Right atrium auricular region (tissue), 2 donors: ENCODE measurements around the gene TGM5. TPM values are rescaled to one million over a fixed set of nuclear protein-coding genes. Genes with fewer than 3 reads are reported as not detected.

ENCODE experiments used
- DNase-seq: peaks from one replicate; pipeline ENCODE4 v3.0.0-alpha.2; 2019; ENCODE audit warnings: low spot score
- H3K27ac ChIP-seq, 2 donors: fragments of 200-600 bp; sonication (generic); 1 replicate in 1 of 2; 2 replicates in 1 of 2; pipeline ENCODE4 v1.5.1; 2016 to 2019
- H3K27me3 ChIP-seq, 2 donors: fragments of 200-600 bp; sonication (generic); one replicate each; pipeline versions ENCODE4 v1.5.1 to v1.6.0; 2017 to 2019
- H3K36me3 ChIP-seq: fragments of 200-600 bp; sonication (generic); one replicate; pipeline ENCODE4 v1.5.1; 2016
- H3K4me1 ChIP-seq, 2 donors: fragments of 200-600 bp; sonication (generic); one replicate each; pipeline versions ENCODE4 v1.5.1 to v1.6.0; 2017 to 2019
- H3K4me3 ChIP-seq, 2 donors: fragments of 200-600 bp; sonication (generic); 1 replicate in 1 of 2; 2 replicates in 1 of 2; pipeline ENCODE4 v1.5.1; 2017 to 2019; ENCODE audit warnings: mild to moderate bottlenecking in 1 of 2, moderate library complexity in 1 of 2
- H3K9me3 ChIP-seq, 2 donors: fragments of 200-600 bp; sonication (generic); one replicate each; pipeline ENCODE4 v1.5.1; 2019
- CTCF ChIP-seq, 2 donors: fragments of 200-600 bp; sonication (generic); IDR thresholded peaks; one replicate each; pipeline ENCODE4 v1.5.1; 2019; ENCODE audit warnings: antibody characterized with exemption in 2 of 2
- total RNA-seq, 2 donors: library from RNA; depleted of rRNA; stranded (reverse); fragments of >200 nt; gene quantifications; one replicate each; pipeline ENCODE4 v1.1.0, GENCODE V29; 2016

TGM5 gene
- total RNA-seq, 2 donors from 2014 or later = 0.15 TPM; not detected in 1

DNA sequence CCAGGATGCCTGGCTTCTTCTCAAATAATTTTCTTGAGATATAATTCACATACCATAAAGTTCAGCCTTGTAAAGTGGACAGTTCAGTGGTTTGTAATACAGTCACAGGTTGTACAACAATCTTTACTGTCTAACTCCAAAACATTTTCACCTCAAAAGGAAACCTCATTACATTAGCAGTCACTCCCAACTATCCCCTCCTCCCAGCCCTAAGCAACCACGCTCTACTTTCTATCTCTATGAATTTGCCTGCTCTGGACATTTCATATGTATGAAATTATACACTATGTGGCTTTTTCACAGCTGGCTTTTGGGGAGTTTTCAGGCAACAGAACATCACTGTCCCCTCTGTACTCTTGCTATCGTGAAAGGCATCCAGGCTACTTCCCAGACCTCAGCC lies 17.5 kb downstream of the TGM5 start:
- Histone ChIP-seq H3K9me3 (no peaks in the 10 kb centered on the region), H3K36me3 (no peaks in the 10 kb centered on the region), H3K27ac (no peak overlapping the region), H3K4me1 (no peaks in the 10 kb centered on the region), H3K27me3 (no peaks in the 10 kb centered on the region), H3K4me3 (no peak overlapping the region)
- no peak for TF ChIP-seq CTCF (IDR thresholded peaks at IDR 0.05)
- no peak for DNase-seq

GRCh38 chr15:43246261-43246774 lies 20.4 kb downstream of the TGM5 start:
- Histone ChIP-seq H3K27ac (no peak overlapping the region), H3K27me3 (no peaks in the 10 kb centered on the region), H3K36me3 (no peaks in the 10 kb centered on the region), H3K9me3 (no peaks in the 10 kb centered on the region), H3K4me3 (no peak overlapping the region), H3K4me1 (no peaks in the 10 kb centered on the region)
- TF ChIP-seq CTCF (IDR thresholded peaks at IDR 0.05) = no peak
- no peak for DNase-seq

- H3K4me3 ChIP-seq = no peak overlapping the region
- no peaks in the 10 kb centered on the region for H3K9me3 ChIP-seq
- H3K27me3 ChIP-seq = no peaks in the 10 kb centered on the region
- no peak for DNase-seq
- H3K4me1 ChIP-seq = no peaks in the 10 kb centered on the region
- no peaks in the 10 kb centered on the region for H3K36me3 ChIP-seq
- H3K27ac ChIP-seq = no peak overlapping the region
- TF ChIP-seq CTCF (IDR thresholded peaks at IDR 0.05) = no peak
Measured at GRCh38 chr15:43244092-43244491, 22.6 kb downstream of the TGM5 start.

DNA sequence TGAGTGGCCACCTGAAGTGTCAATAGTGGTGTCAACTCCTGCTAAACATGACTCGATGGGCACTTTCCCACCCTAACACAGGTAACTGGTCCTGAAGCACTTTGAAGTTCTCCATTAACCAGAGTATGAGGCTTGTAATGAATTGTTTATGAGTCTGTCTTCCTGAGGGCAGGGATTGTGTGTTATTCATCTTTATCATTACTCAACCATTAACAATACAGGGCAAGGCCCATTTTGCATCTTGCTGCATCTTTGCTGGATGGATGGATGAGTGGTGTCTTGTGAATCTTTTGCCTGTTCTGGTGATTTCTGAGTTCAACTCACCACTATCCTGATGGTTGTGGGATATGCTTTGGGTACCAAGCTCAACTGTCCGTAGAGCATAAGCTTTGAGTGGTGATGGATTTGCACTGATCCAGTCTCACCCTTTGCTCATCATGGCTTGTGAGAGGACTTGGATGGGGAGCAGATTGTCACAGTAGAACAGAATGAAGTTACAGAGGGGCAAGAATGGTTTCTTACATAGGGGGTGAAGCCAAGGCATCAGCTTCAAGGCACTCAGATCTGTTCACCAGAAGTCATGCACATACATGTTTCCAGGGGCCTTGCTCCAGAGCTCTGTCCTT lies 23.6 kb downstream of the TGM5 start:
- Histone ChIP-seq H3K9me3 (no peaks in the 10 kb centered on the region), H3K27me3 (no peaks in the 10 kb centered on the region), H3K36me3 (no peaks in the 10 kb centered on the region), H3K4me1 (no peaks in the 10 kb centered on the region), H3K4me3 (no peak overlapping the region), H3K27ac (no peak overlapping the region)
- no peak for TF ChIP-seq CTCF (IDR thresholded peaks at IDR 0.05)
- no peak for DNase-seq

- DNase-seq = no peak
- H3K4me3 ChIP-seq = no peak overlapping the region
Measured at GRCh38 chr15:43242616-43243015, 24.1 kb downstream of the TGM5 start.

More at GRCh38 chr15:43242616-43243015, 24.1 kb downstream of the TGM5 start:
- H3K27me3 ChIP-seq = no peaks in the 10 kb centered on the region
- no peaks in the 10 kb centered on the region for H3K4me1 ChIP-seq
- TF ChIP-seq CTCF (IDR thresholded peaks at IDR 0.05) = no peak
- H3K36me3 ChIP-seq = no peaks in the 10 kb centered on the region
- H3K9me3 ChIP-seq = no peaks in the 10 kb centered on the region
- H3K27ac ChIP-seq = no peak overlapping the region
